Upper lobe of right lung (tissue), 1 donor: ENCODE measurements around the gene BAIAP2L2. TPM values are rescaled to one million over a fixed set of nuclear protein-coding genes. Genes with fewer than 3 reads are reported as not detected.

Experiments
- ATAC-seq: fragments of 200-7000 bp; cut with Tn5 transposase; one replicate; pipeline ENCODE4 v1.9.1; 2020; ENCODE audit warnings: mild to moderate bottlenecking, moderate library complexity
- DNase-seq: peaks from one replicate; pipeline ENCODE4 v3.0.0-alpha.2; 2020
- H3K27ac ChIP-seq: fragments of 200-600 bp; one replicate; pipeline ENCODE4 v1.8.0; 2022
- H3K27me3 ChIP-seq: fragments of 200-600 bp; one replicate; pipeline ENCODE4 v1.8.0; 2022; ENCODE audit warnings: mild to moderate bottlenecking
- H3K36me3 ChIP-seq: fragments of 200-600 bp; one replicate; pipeline ENCODE4 v1.8.0; 2022
- H3K4me1 ChIP-seq: fragments of 200-600 bp; one replicate; pipeline ENCODE4 v1.8.0; 2022
- H3K4me3 ChIP-seq: fragments of 200-600 bp; one replicate; pipeline ENCODE4 v1.8.0; 2022; ENCODE audit warnings: mild to moderate bottlenecking
- H3K9me3 ChIP-seq: fragments of 200-600 bp; one replicate; pipeline ENCODE4 v1.8.0; 2022
- intact Hi-C: fragments of 100-400 bp; cut with DNase I; formaldehyde crosslinking; loops from one replicate; pipeline ENCODE4 v1.11.0; 2022
- total RNA-seq: library from RNA; stranded (reverse); fragmentation: NEBNext Ultra II Directional; extraction: Animal tissue kit (Norgen Biotek cat#: 25700); gene quantifications from one replicate; pipeline ENCODE4 v1.2.1, GENCODE V29; 2021
- TF ChIP-seq, protein P1 (sequence below): fragments of 200-600 bp; IDR thresholded peaks from one replicate; pipeline ENCODE4 v1.8.0; 2022; ENCODE audit warnings: antibody characterized with exemption
- donor health status: DM: no; HTN: yes; CAD: no; lungs with severe emphysema.

The BAIAP2L2 gene
- total RNA-seq, 1 donor from 2014 or later = 0.29 TPM

DNA sequence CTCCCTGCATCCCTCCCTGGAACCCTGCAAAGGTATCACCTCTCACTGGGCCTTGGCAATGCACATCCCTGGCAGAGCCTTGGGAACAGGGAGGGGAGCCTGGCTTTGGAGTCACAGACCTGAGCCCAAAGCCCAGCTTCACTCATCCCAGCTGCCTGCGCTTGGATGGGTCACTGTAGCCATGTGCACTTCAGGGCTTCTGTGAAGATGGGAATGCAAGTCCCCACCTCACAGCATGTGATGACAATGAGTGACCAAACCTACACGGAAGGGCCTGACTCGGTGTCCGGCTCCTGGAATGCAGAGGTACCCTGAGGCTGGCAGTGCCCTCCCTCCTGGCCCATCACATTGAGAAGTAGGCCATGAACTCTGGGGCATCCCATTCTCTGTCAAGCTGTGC is 22.8 kb upstream of the BAIAP2L2 start:
- Histone ChIP-seq H3K36me3 (peaks cover 19% of the 10 kb centered on the region), H3K4me1 (no peaks in the 10 kb centered on the region), H3K4me3 (no peak overlapping the region), H3K27ac (no peak overlapping the region), H3K9me3 (no peaks in the 10 kb centered on the region), H3K27me3 (no peaks in the 10 kb centered on the region)
- DNase-seq = peak; percentile 56
- TF ChIP-seq, protein P1, sequence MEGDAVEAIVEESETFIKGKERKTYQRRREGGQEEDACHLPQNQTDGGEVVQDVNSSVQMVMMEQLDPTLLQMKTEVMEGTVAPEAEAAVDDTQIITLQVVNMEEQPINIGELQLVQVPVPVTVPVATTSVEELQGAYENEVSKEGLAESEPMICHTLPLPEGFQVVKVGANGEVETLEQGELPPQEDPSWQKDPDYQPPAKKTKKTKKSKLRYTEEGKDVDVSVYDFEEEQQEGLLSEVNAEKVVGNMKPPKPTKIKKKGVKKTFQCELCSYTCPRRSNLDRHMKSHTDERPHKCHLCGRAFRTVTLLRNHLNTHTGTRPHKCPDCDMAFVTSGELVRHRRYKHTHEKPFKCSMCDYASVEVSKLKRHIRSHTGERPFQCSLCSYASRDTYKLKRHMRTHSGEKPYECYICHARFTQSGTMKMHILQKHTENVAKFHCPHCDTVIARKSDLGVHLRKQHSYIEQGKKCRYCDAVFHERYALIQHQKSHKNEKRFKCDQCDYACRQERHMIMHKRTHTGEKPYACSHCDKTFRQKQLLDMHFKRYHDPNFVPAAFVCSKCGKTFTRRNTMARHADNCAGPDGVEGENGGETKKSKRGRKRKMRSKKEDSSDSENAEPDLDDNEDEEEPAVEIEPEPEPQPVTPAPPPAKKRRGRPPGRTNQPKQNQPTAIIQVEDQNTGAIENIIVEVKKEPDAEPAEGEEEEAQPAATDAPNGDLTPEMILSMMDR = no peak
- ATAC-seq = no peak
- intact Hi-C loops = no loop called here

GRCh38 chr22:38132794-38133193 is 22.3 kb upstream of the BAIAP2L2 start:
- Histone ChIP-seq H3K9me3 (no peaks in the 10 kb centered on the region), H3K4me3 (no peak overlapping the region), H3K27me3 (no peaks in the 10 kb centered on the region), H3K4me1 (no peaks in the 10 kb centered on the region), H3K36me3 (peaks cover 19% of the 10 kb centered on the region), H3K27ac (no peak overlapping the region)
- DNase-seq = peak; percentile 62
- ATAC-seq = no peak
- intact Hi-C loops = no loop called here
- TF ChIP-seq, protein P1 = no peak

DNA sequence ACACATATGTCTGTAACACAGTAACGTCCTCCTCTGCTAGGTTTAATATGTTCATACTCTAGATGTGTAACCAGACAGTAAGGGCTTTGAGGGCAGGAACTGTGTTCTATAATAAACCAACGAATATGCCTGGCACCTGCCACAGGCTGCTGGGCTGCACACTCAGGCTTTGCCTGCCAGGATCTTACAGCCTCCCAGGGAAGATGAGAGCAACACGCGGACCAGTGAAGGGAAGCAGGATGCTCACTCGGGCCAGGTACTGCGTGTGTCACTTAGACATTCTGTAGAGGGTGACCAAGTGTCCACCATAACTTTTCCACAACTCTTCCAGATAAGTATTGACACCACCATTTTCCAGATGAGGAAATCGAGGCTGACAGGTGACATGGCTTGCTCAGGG is 21.7 kb upstream of the BAIAP2L2 start:
- intact Hi-C loops = no loop called here
- Histone ChIP-seq H3K4me3 (no peak overlapping the region), H3K4me1 (no peaks in the 10 kb centered on the region), H3K9me3 (no peaks in the 10 kb centered on the region), H3K36me3 (peaks cover 19% of the 10 kb centered on the region), H3K27ac (no peak overlapping the region), H3K27me3 (no peaks in the 10 kb centered on the region)
- TF ChIP-seq, protein P1 = no peak
- DNase-seq (peak; percentile 29), ATAC-seq (no peak)

- H3K27me3 ChIP-seq = no peaks in the 10 kb centered on the region
- intact Hi-C loops = no loop called here
- no peak for ATAC-seq
Observed at GRCh38 chr22:38131399-38131798, 20.9 kb upstream of the BAIAP2L2 start.

DNA sequence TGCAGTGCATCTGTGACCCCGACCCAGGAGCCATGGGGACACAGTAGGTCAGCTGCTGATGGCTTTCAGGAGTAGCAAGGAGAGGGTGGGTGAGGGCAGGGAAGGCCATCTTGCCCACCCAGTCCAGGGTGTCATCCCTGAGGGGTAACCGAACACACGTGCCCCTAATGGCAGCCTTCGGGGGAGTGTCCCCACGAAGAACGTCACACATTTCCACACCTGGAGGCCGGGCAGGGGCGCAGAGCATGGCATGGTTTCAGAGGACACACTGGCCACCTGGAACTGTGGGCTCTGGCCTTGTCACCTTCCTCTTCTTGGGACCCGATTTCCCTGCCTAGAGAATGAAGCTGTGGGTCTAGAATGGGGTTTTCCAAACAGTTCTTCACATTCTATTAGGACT is 19.4 kb upstream of the BAIAP2L2 start:
- intact Hi-C loops = no loop called here
- no peak overlapping the region for H3K27ac ChIP-seq
- H3K9me3 ChIP-seq = no peaks in the 10 kb centered on the region
- DNase-seq (no peak), ATAC-seq (no peak)
- H3K36me3 ChIP-seq = peaks cover 9% of the 10 kb centered on the region
- TF ChIP-seq, protein P1 = no peak
- H3K4me3 ChIP-seq = no peak overlapping the region
- no peaks in the 10 kb centered on the region for H3K4me1 ChIP-seq
- no peaks in the 10 kb centered on the region for H3K27me3 ChIP-seq

More at GRCh38 chr22:38131399-38131798, 20.9 kb upstream of the BAIAP2L2 start:
- Histone ChIP-seq H3K4me3 (no peak overlapping the region), H3K9me3 (no peaks in the 10 kb centered on the region), H3K27ac (no peak overlapping the region), H3K4me1 (no peaks in the 10 kb centered on the region), H3K36me3 (peaks cover 19% of the 10 kb centered on the region)
- DNase-seq = no peak
- TF ChIP-seq, protein P1 = no peak

GRCh38 chr22:38129021-38129420 is 18.5 kb upstream of the BAIAP2L2 start:
- TF ChIP-seq, protein P1 = no peak
- DNase-seq (no peak), ATAC-seq (no peak)
- intact Hi-C loops = no loop called here
- H3K4me1 ChIP-seq = no peaks in the 10 kb centered on the region
- no peaks in the 10 kb centered on the region for H3K27me3 ChIP-seq
- H3K27ac ChIP-seq = no peak overlapping the region
- H3K36me3 ChIP-seq = peaks cover 9% of the 10 kb centered on the region
- H3K4me3 ChIP-seq = no peak overlapping the region
- no peaks in the 10 kb centered on the region for H3K9me3 ChIP-seq
